IMR-90 (cell line): Measurements from ENCODE around the gene HOXB1. TPM values are rescaled to one million over a fixed set of nuclear protein-coding genes. Genes with fewer than 3 reads are reported as not detected.
A peak's percentile ranks its signal among the peaks of the same experiment; 100 is the strongest.

Experiments used
- ATAC-seq: fragments of 200-7000 bp; cut with Tn5 transposase; 2 replicates; pipeline ENCODE4 v1.9.1; 2020; ENCODE audit warnings: low read depth, mild to moderate bottlenecking, moderate library complexity
- BruUV-seq: library from RNA; stranded (reverse); fragments of 400-500 nt; replicated peaks from 2 replicates; lab custom pipeline; 2021; lab: Mats Ljungman, UMichigan
- CTCF ChIA-PET: fragments of 300-600 bp; formaldehyde crosslinking; extraction: SDS; loops from one replicate; lab custom pipeline; 2021; ENCODE audit warnings: antibody characterized with exemption; lab: Yijun Ruan, JAX
- POLR2A ChIA-PET: fragments of 300-600 bp; sonication (Branson Sonifier 250); formaldehyde crosslinking; loops from one replicate; lab custom pipeline; 2022; ENCODE audit warnings: antibody characterized with exemption; ENCODE audit not compliant: unreplicated experiment; lab: Charles Lee
- DNase-seq: peaks from one replicate; pipeline ENCODE4 v3.0.0; 2013
- H2AFZ ChIP-seq: replicated peaks from 2 replicates; pipeline ENCODE3; 2013; ENCODE audit warnings: low read length, mild to moderate bottlenecking; ENCODE audit not compliant: poor library complexity
- H2AK5ac ChIP-seq: 2 replicates; pipeline ENCODE4 v1.6.1; 2013; ENCODE audit warnings: low read depth, low read length, inconsistent platforms
- H2AK9ac ChIP-seq: replicated peaks from 2 replicates; pipeline ENCODE3; 2013; ENCODE audit warnings: mild to moderate bottlenecking, low read depth, low read length, moderate library complexity; ENCODE audit not compliant: poor library complexity
- H2BK120ac ChIP-seq: 2 replicates; pipeline ENCODE4 v1.6.1; 2013; ENCODE audit warnings: low read depth, low read length, inconsistent platforms
- H2BK15ac ChIP-seq: 3 replicates; pipeline ENCODE4 v1.6.1; 2013; ENCODE audit warnings: low read depth, low read length, inconsistent platforms
- H2BK20ac ChIP-seq: 2 replicates; pipeline ENCODE4 v1.6.1; 2013; ENCODE audit warnings: low read depth, mild to moderate bottlenecking, inconsistent platforms, low read length, moderate library complexity
- H2BK5ac ChIP-seq: 2 replicates; pipeline ENCODE4 v1.6.1; 2013; ENCODE audit warnings: mild to moderate bottlenecking, low read depth, low read length, inconsistent platforms; ENCODE audit not compliant: poor library complexity, severe bottlenecking
- H3K14ac ChIP-seq: replicated peaks from 2 replicates; pipeline ENCODE4 v1.6.1; 2013; ENCODE audit warnings: low read depth, low read length, inconsistent platforms
- H3K18ac ChIP-seq: 2 replicates; pipeline ENCODE4 v1.6.1; 2013; ENCODE audit warnings: low read depth, low read length, control low read depth
- H3K23ac ChIP-seq: 2 replicates; pipeline ENCODE4 v1.6.1; 2013; ENCODE audit warnings: low read depth, low read length, inconsistent platforms
- H3K27ac ChIP-seq: 2 replicates; pipeline ENCODE4 v1.5.1; 2013; ENCODE audit warnings: mild to moderate bottlenecking, control low read depth, low read length; ENCODE audit not compliant: insufficient read depth
- H3K27me3 ChIP-seq: 2 replicates; pipeline ENCODE4 v1.6.1; 2013; ENCODE audit warnings: low read length; ENCODE audit not compliant: control insufficient read depth, insufficient read depth
- H3K36me3 ChIP-seq: 2 replicates; pipeline ENCODE4 v1.6.1; 2013; ENCODE audit warnings: low read length, mixed read lengths; ENCODE audit not compliant: control insufficient read depth, insufficient read depth
- H3K4ac ChIP-seq: 2 replicates; pipeline ENCODE4 v1.6.1; 2013; ENCODE audit warnings: low read depth, low read length, inconsistent platforms
- H3K4me1 ChIP-seq: 2 replicates; pipeline ENCODE4 v1.6.1; 2013; ENCODE audit warnings: low read length, mixed read lengths; ENCODE audit not compliant: control insufficient read depth, insufficient read depth
- H3K4me2 ChIP-seq: 2 replicates; pipeline ENCODE4 v1.6.1; 2013; ENCODE audit warnings: low read depth, mild to moderate bottlenecking, control low read depth, low read length, moderate library complexity
- H3K4me3 ChIP-seq: 2 replicates; pipeline ENCODE4 v1.5.1; 2013; ENCODE audit warnings: low read depth, mild to moderate bottlenecking, control low read depth, low read length, moderate library complexity; ENCODE audit not compliant: insufficient read depth
- H3K56ac ChIP-seq: 2 replicates; pipeline ENCODE4 v1.6.1; 2013; ENCODE audit warnings: low read length, inconsistent platforms; ENCODE audit not compliant: insufficient read depth; ENCODE audit errors: extremely low read depth
- H3K79me1 ChIP-seq, 2 experiments: 2 replicates each; pipeline ENCODE4 v1.6.1; 2013; ENCODE audit warnings: low read length in 2 of 2, inconsistent platforms in 1 of 2, low read depth in 1 of 2
- H3K9ac ChIP-seq: 2 replicates; pipeline ENCODE4 v1.6.1; 2013; ENCODE audit warnings: low read depth, low read length, control low read depth
- H3K9me1 ChIP-seq: 2 replicates; pipeline ENCODE4 v1.6.1; 2013; ENCODE audit warnings: low read length, inconsistent platforms; ENCODE audit not compliant: insufficient read depth
- H3K9me3 ChIP-seq: 2 replicates; pipeline ENCODE4 v1.6.1; 2013; ENCODE audit warnings: low read length; ENCODE audit not compliant: control insufficient read depth, insufficient read depth
- H4K20me1 ChIP-seq: 2 replicates; pipeline ENCODE4 v1.6.1; 2013; ENCODE audit warnings: low read length, inconsistent platforms; ENCODE audit not compliant: insufficient read depth
- H4K5ac ChIP-seq: 2 replicates; pipeline ENCODE4 v1.6.1; 2013; ENCODE audit warnings: mild to moderate bottlenecking, low read depth, low read length, control low read depth
- H4K8ac ChIP-seq, 2 experiments: 2 replicates each; pipeline ENCODE4 v1.6.1; 2013; ENCODE audit warnings: low read depth in 2 of 2, low read length in 2 of 2, control low read depth in 1 of 2, inconsistent platforms in 1 of 2
- H4K91ac ChIP-seq: 2 replicates; pipeline ENCODE4 v1.6.1; 2013; ENCODE audit warnings: low read depth, low read length, inconsistent platforms; ENCODE audit not compliant: insufficient read depth
- BHLHE40 ChIP-seq: fragments of 150-350 bp; IDR thresholded peaks from 2 replicates; pipeline ENCODE4 v1.6.1; 2016; ENCODE audit warnings: mild to moderate bottlenecking, low read depth, low read length
- FOS ChIP-seq: fragments of 150-350 bp; IDR thresholded peaks from 2 replicates; pipeline ENCODE4 v1.6.1; 2016; ENCODE audit warnings: low read depth, low read length
- MAFK ChIP-seq: IDR thresholded peaks from 2 replicates; pipeline ENCODE4 v1.6.1; 2012; ENCODE audit warnings: low read depth, low read length, improper control_type of control experiment
- WGBS, 2 experiments: methylation state at CpG; one replicate each; pipeline versions ENCODE4 v1.1.5 to v1.1.7; 2013; ENCODE audit warnings: missing lambda C conversion rate in 2 of 2; ENCODE audit not compliant: insufficient read length in 1 of 2; ENCODE audit errors: extremely low coverage in 2 of 2; 5-methylcytosine and 5-hydroxymethylcytosine counted together
- dilution Hi-C: fragments of 300-500 bp; cut with HindIII; formaldehyde crosslinking; loops from one replicate; pipeline ENCODE4 v1.14.3; 2018; ENCODE audit warnings: low sequenced_read_pairs; ENCODE audit not compliant: unreplicated experiment
- in situ Hi-C: fragments of 300-500 bp; cut with MboI; formaldehyde crosslinking; loops from 3 replicates; pipeline ENCODE4 v1.14.3; 2019; ENCODE audit warnings: low sequenced_read_pairs, inconsistent platforms, mixed read lengths
- intact Hi-C: fragments of 100-400 bp; cut with micrococcal nuclease; formaldehyde crosslinking; loops from 2 replicates; pipeline ENCODE4 v1.10.0; 2022
- polyA plus RNA-seq, 3 experiments: library from polyadenylated mRNA; depleted of rRNA; stranded (reverse); fragments of >200 nt; gene quantifications; 2 replicates each; pipeline ENCODE4 v1.2.3, GENCODE V29; 2012; ENCODE audit warnings: low replicate concordance in 1 of 3
- total RNA-seq: library from RNA; depleted of rRNA; stranded (reverse); fragments of >200 nt; gene quantifications from 2 replicates; pipeline ENCODE4 v1.2.3, GENCODE V29; 2012
- TF ChIP-seq, protein P1 (sequence below): conservative IDR thresholded peaks from 2 replicates; pipeline ENCODE4 v1.5.1; 2012; ENCODE audit warnings: mild to moderate bottlenecking, low read depth, low read length, improper control_type of control experiment
- TF ChIP-seq, protein P2 (sequence below): fragments of 150-350 bp; IDR thresholded peaks from 2 replicates; pipeline ENCODE4 v1.6.1; 2016; ENCODE audit warnings: low read depth, mild to moderate bottlenecking, low read length, moderate library complexity, borderline replicate concordance

Gene HOXB1
- total and polyA plus RNA-seq, 2 of the 4 experiments (the other 2 are of a cell fraction) = not detected

DNA sequence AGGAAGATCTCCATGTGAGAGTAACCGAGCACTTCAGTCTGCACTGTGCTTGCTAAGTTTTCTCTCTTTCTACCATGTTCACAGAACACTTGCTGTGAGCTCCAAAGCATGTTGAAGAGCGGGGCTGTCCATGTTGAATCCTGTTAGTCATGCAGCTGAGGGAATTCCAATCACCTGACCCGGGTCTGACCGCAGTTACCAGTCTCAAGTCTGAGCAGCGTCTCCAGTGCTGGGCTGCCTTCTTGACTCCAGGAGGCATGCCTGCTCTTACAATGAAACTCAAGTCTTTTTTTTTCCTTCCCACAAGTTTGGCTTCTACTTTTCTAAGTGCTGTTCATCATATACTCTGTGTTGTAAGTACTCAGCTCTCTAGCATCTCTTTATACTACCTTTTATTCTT, 44.3 kb downstream of the HOXB1 start (continued):
- peak; percentile 87 for TF ChIP-seq BHLHE40

DNA sequence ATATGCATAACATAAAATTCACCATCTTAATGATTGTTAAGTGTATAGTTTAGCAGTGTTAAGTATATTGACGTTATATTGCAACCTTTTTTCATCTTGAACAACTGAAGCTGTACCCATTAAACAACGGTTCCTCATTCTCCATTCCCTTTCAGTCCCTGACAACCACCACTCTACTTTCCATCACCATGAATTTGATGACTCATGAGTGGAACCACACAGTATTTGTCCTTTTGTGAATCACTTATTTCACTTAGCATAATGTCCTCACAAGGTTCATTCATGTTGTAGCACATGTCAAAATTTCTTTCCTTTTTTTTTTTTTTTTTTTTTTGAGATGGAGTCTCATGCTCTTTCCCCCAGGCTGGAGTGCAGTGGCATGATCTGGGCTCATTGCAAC, 46.0 kb downstream of the HOXB1 start:
- peak overlapping the region; percentile 76 for H2BK5ac ChIP-seq
- peak overlapping the region; percentile 55; the same call in 1 of the 2 replicates for H4K91ac ChIP-seq
- H3K9ac ChIP-seq = no peak overlapping the region
- DNase-seq (peak; percentile 77), ATAC-seq (no peak)
- peak overlapping the region; percentile 40; the same call in 2 of the 3 replicates for H2BK15ac ChIP-seq
- ChIA-PET CTCF (no interaction called here), POLR2A (no interaction called here)
- H3K14ac ChIP-seq = peak overlapping the region; percentile 76
- H4K5ac ChIP-seq = no peak overlapping the region
- H2BK20ac ChIP-seq = peak overlapping the region; percentile 90; the same call in 1 of the 2 replicates
- no peak overlapping the region for H3K4me2 ChIP-seq
- BruUV-seq = no TSS peak
- H2BK120ac ChIP-seq = peak overlapping the region; percentile 98
- H3K4me3 ChIP-seq = no peak overlapping the region
- no peak overlapping the region for H3K18ac ChIP-seq
- H3K9me3 ChIP-seq = no peaks in the 10 kb centered on the region
- no peak overlapping the region for H2AFZ ChIP-seq
- H4K8ac ChIP-seq = peak overlapping the region; percentile 25 to 68; a peak in 2 of 4 replicates
- peak overlapping the region; percentile 61; the same call in 1 of the 2 replicates for H3K23ac ChIP-seq
- 0 out of 2 replicates have a peak overlapping the region, but pooled peaks have one; percentile 5 for H3K56ac ChIP-seq
- TF ChIP-seq MAFK (peak; percentile 52), FOS (peak; percentile 62; the same call in 1 of the 2 replicates), BHLHE40 (peak; percentile 23; the same call in 1 of the 2 replicates)
- TF ChIP-seq, protein P1, sequence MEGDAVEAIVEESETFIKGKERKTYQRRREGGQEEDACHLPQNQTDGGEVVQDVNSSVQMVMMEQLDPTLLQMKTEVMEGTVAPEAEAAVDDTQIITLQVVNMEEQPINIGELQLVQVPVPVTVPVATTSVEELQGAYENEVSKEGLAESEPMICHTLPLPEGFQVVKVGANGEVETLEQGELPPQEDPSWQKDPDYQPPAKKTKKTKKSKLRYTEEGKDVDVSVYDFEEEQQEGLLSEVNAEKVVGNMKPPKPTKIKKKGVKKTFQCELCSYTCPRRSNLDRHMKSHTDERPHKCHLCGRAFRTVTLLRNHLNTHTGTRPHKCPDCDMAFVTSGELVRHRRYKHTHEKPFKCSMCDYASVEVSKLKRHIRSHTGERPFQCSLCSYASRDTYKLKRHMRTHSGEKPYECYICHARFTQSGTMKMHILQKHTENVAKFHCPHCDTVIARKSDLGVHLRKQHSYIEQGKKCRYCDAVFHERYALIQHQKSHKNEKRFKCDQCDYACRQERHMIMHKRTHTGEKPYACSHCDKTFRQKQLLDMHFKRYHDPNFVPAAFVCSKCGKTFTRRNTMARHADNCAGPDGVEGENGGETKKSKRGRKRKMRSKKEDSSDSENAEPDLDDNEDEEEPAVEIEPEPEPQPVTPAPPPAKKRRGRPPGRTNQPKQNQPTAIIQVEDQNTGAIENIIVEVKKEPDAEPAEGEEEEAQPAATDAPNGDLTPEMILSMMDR = no peak
- TF ChIP-seq, protein P2, sequence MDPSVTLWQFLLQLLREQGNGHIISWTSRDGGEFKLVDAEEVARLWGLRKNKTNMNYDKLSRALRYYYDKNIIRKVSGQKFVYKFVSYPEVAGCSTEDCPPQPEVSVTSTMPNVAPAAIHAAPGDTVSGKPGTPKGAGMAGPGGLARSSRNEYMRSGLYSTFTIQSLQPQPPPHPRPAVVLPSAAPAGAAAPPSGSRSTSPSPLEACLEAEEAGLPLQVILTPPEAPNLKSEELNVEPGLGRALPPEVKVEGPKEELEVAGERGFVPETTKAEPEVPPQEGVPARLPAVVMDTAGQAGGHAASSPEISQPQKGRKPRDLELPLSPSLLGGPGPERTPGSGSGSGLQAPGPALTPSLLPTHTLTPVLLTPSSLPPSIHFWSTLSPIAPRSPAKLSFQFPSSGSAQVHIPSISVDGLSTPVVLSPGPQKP = no peak
- no peak overlapping the region for H3K27ac ChIP-seq
- H3K4me1 ChIP-seq = peaks cover 19% of the 10 kb centered on the region
- peaks cover 8% of the 10 kb centered on the region; the same call in 1 of the 2 replicates for H4K20me1 ChIP-seq
- peak overlapping the region; percentile 91; the same call in 1 of the 2 replicates for H3K4ac ChIP-seq
- no peaks in the 10 kb centered on the region for H3K27me3 ChIP-seq
- dilution Hi-C loops = no loop called here
- H3K9me1 ChIP-seq = peaks cover 22% of the 10 kb centered on the region
- in situ Hi-C loops = no loop called here
- peaks cover 0 to 37% of the 10 kb centered on the region in 2 experiments; a peak in 3 of 4 replicates for H3K79me1 ChIP-seq
- peak overlapping the region; percentile 31; the same call in 1 of the 2 replicates for H2AK5ac ChIP-seq
- no peaks in the 10 kb centered on the region for H3K36me3 ChIP-seq
- no peak overlapping the region for H2AK9ac ChIP-seq
- no CpG with 5 or more reads among the region's 2 CpGs for WGBS, 2 experiments
- intact Hi-C loops = loop anchor here (2.0 kb wide), 1 partner anchor 56 kb away; no protein-coding TSS in a partner anchor
